Measurements from ENCODE around the gene GLT8D2.

GLT8D2 gene

GRCh38 chr12:103965590-103966504 is 84.1 kb downstream of the GLT8D2 start, which contains the start of gene TDG:
Gene TDG (plus strand): TSS chr12:103965872. CDS start chr12:103966038, 166 bp downstream.
- peaks cover 31 to 57% (median 44%) of the 10 kb centered on the region in 10 experiments for H3K4me1 ChIP-seq
- peaks cover 29 to 43% (median 36%) of the 10 kb centered on the region in 11 experiments; a peak in 20 of 22 replicates for H4K20me1 ChIP-seq
- H3K4me2 ChIP-seq = peak within 1 kb of the TSS; percentile 90 to 97 (median 94)
- H3K27ac ChIP-seq = peak within 1 kb of the TSS; percentile 89 to 97 (median 94)
- no peak for TF ChIP-seq Cebpa-rat (IDR thresholded peaks at IDR 0.05)
- no peaks in the 10 kb centered on the region for H3K27me3 ChIP-seq
- peak within 1 kb of the TSS; percentile 72 to 94 (median 82) for H3K4me3 ChIP-seq
- peaks cover 9 to 44% (median 32%) of the 10 kb centered on the region in 11 experiments; a peak in 20 of 22 replicates for H3K36me3 ChIP-seq
- H3K9ac ChIP-seq = peak within 1 kb of the TSS; percentile 89 to 98 (median 94)
- H3K9me3 ChIP-seq (replicated peaks in 1 of 11) = no peaks in the 10 kb centered on the region

GRCh38 chr12:103965255-103965589 is 84.8 kb downstream of the GLT8D2 start:
- Histone ChIP-seq H3K9ac (peak overlapping the region; percentile 89 to 98 (median 94)), H3K36me3 (peaks cover 9 to 38% (median 26%) of the 10 kb centered on the region in 11 experiments; a peak in 20 of 22 replicates), H3K4me3 (peak overlapping the region; percentile 72 to 94 (median 82)), H3K4me1 (peaks cover 31 to 63% (median 45%) of the 10 kb centered on the region in 10 experiments), H4K20me1 (peaks cover 23 to 37% (median 29%) of the 10 kb centered on the region in 11 experiments; a peak in 20 of 22 replicates), H3K27me3 (no peaks in the 10 kb centered on the region), H3K27ac (peak overlapping the region; percentile 89 to 97 (median 94)), H3K4me2 (peak overlapping the region; percentile 89 to 97 (median 92)), H3K9me3 (replicated peaks in 1 of 11) (no peaks in the 10 kb centered on the region)
- no peak for TF ChIP-seq Cebpa-rat (IDR thresholded peaks at IDR 0.05)

- Histone ChIP-seq H3K4me1 (peaks cover 35 to 67% (median 45%) of the 10 kb centered on the region in 10 experiments), H3K27ac (peak overlapping the region; percentile 89 to 97 (median 94); a peak in 21 of 22 replicates), H3K9ac (peak overlapping the region; percentile 89 to 98 (median 94)), H3K36me3 (peaks cover 9 to 34% (median 22%) of the 10 kb centered on the region in 11 experiments; a peak in 20 of 22 replicates), H3K9me3 (replicated peaks in 1 of 11) (no peaks in the 10 kb centered on the region), H3K4me2 (peak overlapping the region; percentile 89 to 97 (median 92)), H3K27me3 (no peaks in the 10 kb centered on the region), H3K4me3 (peak overlapping the region; percentile 72 to 94 (median 82)), H4K20me1 (peaks cover 19 to 33% (median 25%) of the 10 kb centered on the region in 11 experiments; a peak in 19 of 22 replicates)
- TF ChIP-seq Cebpa-rat (IDR thresholded peaks at IDR 0.05) = no peak
These were observed 85.2 kb downstream of the GLT8D2 start for GRCh38 chr12:103964805-103965204.

GRCh38 chr12:103962493-103962892 is 87.5 kb downstream of the GLT8D2 start:
- Histone ChIP-seq H3K27ac (no peak overlapping the region), H3K4me1 (peaks cover 30 to 65% (median 37%) of the 10 kb centered on the region in 10 experiments), H4K20me1 (peaks cover 0 to 10% (median 2%) of the 10 kb centered on the region in 11 experiments; a peak in 10 of 22 replicates), H3K4me2 (peak overlapping the region in 1 of 11 experiments; percentile 16; a peak in 1 of 22 replicates), H3K9me3 (replicated peaks in 1 of 11) (no peaks in the 10 kb centered on the region), H3K9ac (no peak overlapping the region), H3K36me3 (peaks cover 0 to 11% (median 0%) of the 10 kb centered on the region in 11 experiments; a peak in 4 of 22 replicates), H3K4me3 (no peak overlapping the region), H3K27me3 (no peaks in the 10 kb centered on the region)
- TF ChIP-seq Cebpa-rat (IDR thresholded peaks at IDR 0.05) = no peak

GRCh38 chr12:103960616-103961227 is 89.3 kb downstream of the GLT8D2 start:
- H3K4me3 ChIP-seq = no peak overlapping the region
- peak overlapping the region in 1 of 11 experiments; percentile 68; a peak in 2 of 22 replicates for H3K4me2 ChIP-seq
- no peak for TF ChIP-seq Cebpa-rat (IDR thresholded peaks at IDR 0.05)
- H3K27ac ChIP-seq = peak overlapping the region in 2 of 11 experiments; percentile 36 to 61; a peak in 2 of 22 replicates
- 0 out of 22 replicates have a peak, but pooled peaks cover 0 to 8% (median 0%) of the 10 kb centered on the region in 11 experiments for H3K36me3 ChIP-seq
- no peaks in the 10 kb centered on the region for H3K27me3 ChIP-seq
- no peaks in the 10 kb centered on the region for H3K9me3 ChIP-seq (replicated peaks in 1 of 11)
- H3K9ac ChIP-seq = no peak overlapping the region
- no peaks in the 10 kb centered on the region for H4K20me1 ChIP-seq
- peaks cover 29 to 62% (median 36%) of the 10 kb centered on the region in 10 experiments for H3K4me1 ChIP-seq

- H3K9me3 ChIP-seq (replicated peaks in 1 of 11) = no peaks in the 10 kb centered on the region
- H3K4me3 ChIP-seq = no peak overlapping the region
- H3K27ac ChIP-seq = no peak overlapping the region
- no peak for TF ChIP-seq Cebpa-rat (IDR thresholded peaks at IDR 0.05)
- peaks cover 27 to 60% (median 34%) of the 10 kb centered on the region in 10 experiments for H3K4me1 ChIP-seq
- no peaks in the 10 kb centered on the region for H3K27me3 ChIP-seq
- peak overlapping the region in 5 of 11 experiments; percentile 28 to 93 (median 90); a peak in 8 of 22 replicates for H3K4me2 ChIP-seq
- H3K9ac ChIP-seq = no peak overlapping the region; a peak in 1 of 22 replicates
- peaks cover 10 to 28% (median 16%) of the 10 kb centered on the region in 11 experiments for H3K36me3 ChIP-seq
- H4K20me1 ChIP-seq = peaks cover 0 to 10% (median 3%) of the 10 kb centered on the region in 11 experiments; a peak in 12 of 22 replicates
These were observed 91.4 kb downstream of the GLT8D2 start for GRCh38 chr12:103958621-103959020.

- peak overlapping the region; percentile 85 to 94 (median 91) for H3K9ac ChIP-seq
- H3K36me3 ChIP-seq = peaks cover 17 to 28% (median 23%) of the 10 kb centered on the region in 11 experiments
- peaks cover 23 to 55% (median 33%) of the 10 kb centered on the region in 10 experiments for H3K4me1 ChIP-seq
- H3K27ac ChIP-seq = peak overlapping the region; percentile 84 to 93 (median 90); a peak in 21 of 22 replicates
- peaks cover 4 to 16% (median 10%) of the 10 kb centered on the region in 11 experiments; a peak in 16 of 22 replicates for H4K20me1 ChIP-seq
- peak overlapping the region; percentile 75 to 94 (median 85) for H3K4me3 ChIP-seq
- H3K9me3 ChIP-seq (replicated peaks in 1 of 11) = no peaks in the 10 kb centered on the region
- H3K4me2 ChIP-seq = peak overlapping the region; percentile 82 to 94 (median 90)
- H3K27me3 ChIP-seq = no peaks in the 10 kb centered on the region
- no peak for TF ChIP-seq Cebpa-rat (IDR thresholded peaks at IDR 0.05)
These were observed 92.1 kb downstream of the GLT8D2 start for GRCh38 chr12:103957865-103958388.

GRCh38 chr12:103956509-103957027 is 93.4 kb downstream of the GLT8D2 start:
- Histone ChIP-seq H3K4me2 (peak overlapping the region; percentile 82 to 94 (median 90)), H3K4me1 (peaks cover 22 to 49% (median 31%) of the 10 kb centered on the region in 10 experiments), H3K27me3 (no peaks in the 10 kb centered on the region), H3K27ac (peak overlapping the region; percentile 84 to 93 (median 90); a peak in 21 of 22 replicates), H3K36me3 (peaks cover 30 to 41% (median 37%) of the 10 kb centered on the region in 11 experiments), H3K4me3 (peak overlapping the region; percentile 75 to 94 (median 85)), H4K20me1 (peaks cover 9 to 30% (median 20%) of the 10 kb centered on the region in 11 experiments; a peak in 18 of 22 replicates), H3K9ac (peak overlapping the region; percentile 85 to 94 (median 91)), H3K9me3 (replicated peaks in 1 of 11) (no peaks in the 10 kb centered on the region)
- no peak for TF ChIP-seq Cebpa-rat (IDR thresholded peaks at IDR 0.05)

Measured in BLaER1 treated with 17β-estradiol and CSF1 and Interleukin-3, amounts not matched to agents 10 nM and 100 nM (cell line).